ENCODE results near the gene ARL5C.

- TF ChIP-seq POLR2AphosphoS5 (IDR thresholded peaks at IDR 0.05), result no peak
- no peak for TF ChIP-seq POLR2A (IDR thresholded peaks at IDR 0.05)
- TF ChIP-seq CTCF (IDR thresholded peaks at IDR 0.05), result no peak
Measured at GRCh38 chr17:39196241-39196807, 30.4 kb upstream of the ARL5C start.
